Thyroid gland (tissue), 4 donors: ENCODE results near the gene GLS2.
"Not testable (repeated sequence)": the region's sequence is repeated elsewhere in the genome, so short reads cannot be mapped to it uniquely, and the experiment has no call there.

ENCODE experiments used
- CTCF ChIP-seq, 6 experiments: fragments of 200-600 bp in 3 of 6; fragments of 450-650 bp in 3 of 6; sonication (generic) in 3 of 6; IDR thresholded peaks; one replicate each; pipeline ENCODE4 v1.5.1; 2016 to 2019; ENCODE audit warnings: antibody characterized with exemption in 6 of 6, mild to moderate bottlenecking in 2 of 6, inconsistent platforms in 1 of 6, moderate library complexity in 1 of 6
- POLR2A ChIP-seq, 2 donors: fragments of 450-650 bp; IDR thresholded peaks; one replicate each; pipeline ENCODE4 v1.6.1; 2017; ENCODE audit warnings: antibody characterized with exemption in 2 of 2, mild to moderate bottlenecking in 2 of 2, moderate library complexity in 1 of 2

- peak; percentile 14 to 48 (median 18) for TF ChIP-seq CTCF (IDR thresholded peaks at IDR 0.05)
- TF ChIP-seq POLR2A (IDR thresholded peaks at IDR 0.05), result not testable (repeated sequence)
Measured at GRCh38 chr12:56496704-56497103, 8.7 kb upstream of the GLS2 start.
